IMR-90 (cell line): ENCODE results near the gene SPTB.

Source experiments
- BHLHE40 ChIP-seq: fragments of 150-350 bp; IDR thresholded peaks from 2 replicates; pipeline ENCODE4 v1.6.1; 2016; ENCODE audit warnings: mild to moderate bottlenecking, low read depth, low read length
- CEBPB ChIP-seq: IDR thresholded peaks from 2 replicates; pipeline ENCODE4 v1.6.1; 2012; ENCODE audit warnings: low read depth, low read length, improper control_type of control experiment
- FOS ChIP-seq: fragments of 150-350 bp; IDR thresholded peaks from 2 replicates; pipeline ENCODE4 v1.6.1; 2016; ENCODE audit warnings: low read depth, low read length
- MAFK ChIP-seq: IDR thresholded peaks from 2 replicates; pipeline ENCODE4 v1.6.1; 2012; ENCODE audit warnings: low read depth, low read length, improper control_type of control experiment
- MXI1 ChIP-seq: IDR thresholded peaks from 2 replicates; pipeline ENCODE4 v1.6.1; 2012; ENCODE audit warnings: low read depth, mild to moderate bottlenecking, low read length, moderate library complexity, borderline replicate concordance
- NFE2L2 ChIP-seq: fragments of 150-350 bp; IDR thresholded peaks from 2 replicates; pipeline ENCODE4 v1.6.1; 2016; ENCODE audit warnings: low read depth, mild to moderate bottlenecking, low read length
- POLR2A ChIP-seq: IDR thresholded peaks from 2 replicates; pipeline ENCODE4 v1.6.1; 2012; ENCODE audit warnings: mild to moderate bottlenecking, low read depth, low read length
- RAD21 ChIP-seq: IDR thresholded peaks from 2 replicates; pipeline ENCODE4 v1.6.1; 2012; ENCODE audit warnings: low read length, improper control_type of control experiment
- RCOR1 ChIP-seq: IDR thresholded peaks from 2 replicates; pipeline ENCODE4 v1.6.1; 2012; ENCODE audit warnings: mild to moderate bottlenecking, low read length, improper control_type of control experiment; ENCODE audit not compliant: insufficient replicate concordance
- RFX5 ChIP-seq: IDR thresholded peaks from 2 replicates; pipeline ENCODE4 v1.8.0; 2012; ENCODE audit warnings: low read depth, mild to moderate bottlenecking, low read length, moderate library complexity
- SMC3 ChIP-seq: fragments of 150-350 bp; IDR thresholded peaks from 2 replicates; pipeline ENCODE4 v1.6.1; 2016; ENCODE audit warnings: low read depth, mild to moderate bottlenecking, antibody characterized with exemption, low read length, moderate library complexity
- TF ChIP-seq, protein P1 (sequence below): conservative IDR thresholded peaks from 2 replicates; pipeline ENCODE4 v1.5.1; 2012; ENCODE audit warnings: mild to moderate bottlenecking, low read depth, low read length, improper control_type of control experiment
- TF ChIP-seq, protein P2 (sequence below): fragments of 150-350 bp; IDR thresholded peaks from 2 replicates; pipeline ENCODE4 v1.6.1; 2017; ENCODE audit warnings: mild to moderate bottlenecking, antibody characterized with exemption, low read length, low read depth

DNA sequence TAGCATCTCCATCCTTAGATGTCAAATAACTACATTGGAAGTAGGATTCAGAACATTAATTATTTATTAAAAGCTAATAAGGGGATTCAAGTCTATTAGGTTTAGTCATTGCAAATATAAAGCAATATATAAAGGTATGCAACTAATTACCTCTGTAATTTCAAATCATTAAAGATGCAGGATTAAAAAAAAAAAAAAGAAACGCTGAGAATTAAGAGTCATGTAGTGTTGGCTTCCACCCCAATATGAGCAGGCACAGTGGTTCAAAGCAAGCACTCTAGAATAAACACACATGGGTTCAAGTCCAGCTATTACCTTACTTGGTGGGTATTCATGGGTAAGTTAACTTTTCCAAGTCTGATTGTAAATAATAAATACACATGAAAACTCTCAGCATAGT lies 10.9 kb downstream of the SPTB start:
- TF ChIP-seq, protein P1, sequence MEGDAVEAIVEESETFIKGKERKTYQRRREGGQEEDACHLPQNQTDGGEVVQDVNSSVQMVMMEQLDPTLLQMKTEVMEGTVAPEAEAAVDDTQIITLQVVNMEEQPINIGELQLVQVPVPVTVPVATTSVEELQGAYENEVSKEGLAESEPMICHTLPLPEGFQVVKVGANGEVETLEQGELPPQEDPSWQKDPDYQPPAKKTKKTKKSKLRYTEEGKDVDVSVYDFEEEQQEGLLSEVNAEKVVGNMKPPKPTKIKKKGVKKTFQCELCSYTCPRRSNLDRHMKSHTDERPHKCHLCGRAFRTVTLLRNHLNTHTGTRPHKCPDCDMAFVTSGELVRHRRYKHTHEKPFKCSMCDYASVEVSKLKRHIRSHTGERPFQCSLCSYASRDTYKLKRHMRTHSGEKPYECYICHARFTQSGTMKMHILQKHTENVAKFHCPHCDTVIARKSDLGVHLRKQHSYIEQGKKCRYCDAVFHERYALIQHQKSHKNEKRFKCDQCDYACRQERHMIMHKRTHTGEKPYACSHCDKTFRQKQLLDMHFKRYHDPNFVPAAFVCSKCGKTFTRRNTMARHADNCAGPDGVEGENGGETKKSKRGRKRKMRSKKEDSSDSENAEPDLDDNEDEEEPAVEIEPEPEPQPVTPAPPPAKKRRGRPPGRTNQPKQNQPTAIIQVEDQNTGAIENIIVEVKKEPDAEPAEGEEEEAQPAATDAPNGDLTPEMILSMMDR, result no peak
- TF ChIP-seq FOS (no peak), RFX5 (no peak), POLR2A (no peak), RAD21 (no peak), MXI1 (no peak), CEBPB (no peak), NFE2L2 (no peak), SMC3 (no peak), BHLHE40 (no peak), MAFK (no peak), RCOR1 (no peak)
- TF ChIP-seq, protein P2, sequence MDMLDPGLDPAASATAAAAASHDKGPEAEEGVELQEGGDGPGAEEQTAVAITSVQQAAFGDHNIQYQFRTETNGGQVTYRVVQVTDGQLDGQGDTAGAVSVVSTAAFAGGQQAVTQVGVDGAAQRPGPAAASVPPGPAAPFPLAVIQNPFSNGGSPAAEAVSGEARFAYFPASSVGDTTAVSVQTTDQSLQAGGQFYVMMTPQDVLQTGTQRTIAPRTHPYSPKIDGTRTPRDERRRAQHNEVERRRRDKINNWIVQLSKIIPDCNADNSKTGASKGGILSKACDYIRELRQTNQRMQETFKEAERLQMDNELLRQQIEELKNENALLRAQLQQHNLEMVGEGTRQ, result no peak
